GM15510 (cell line): ENCODE measurements around the gene DRG2.
A peak's percentile ranks its signal among the peaks of the same experiment; 100 is the strongest.

ENCODE experiments used
- POLR2A ChIP-seq: IDR thresholded peaks from 3 replicates; pipeline ENCODE4 v1.6.1; 2011; ENCODE audit warnings: borderline replicate concordance; ENCODE audit not compliant: insufficient read length; ENCODE audit errors: extremely low read depth

DRG2 gene

DNA sequence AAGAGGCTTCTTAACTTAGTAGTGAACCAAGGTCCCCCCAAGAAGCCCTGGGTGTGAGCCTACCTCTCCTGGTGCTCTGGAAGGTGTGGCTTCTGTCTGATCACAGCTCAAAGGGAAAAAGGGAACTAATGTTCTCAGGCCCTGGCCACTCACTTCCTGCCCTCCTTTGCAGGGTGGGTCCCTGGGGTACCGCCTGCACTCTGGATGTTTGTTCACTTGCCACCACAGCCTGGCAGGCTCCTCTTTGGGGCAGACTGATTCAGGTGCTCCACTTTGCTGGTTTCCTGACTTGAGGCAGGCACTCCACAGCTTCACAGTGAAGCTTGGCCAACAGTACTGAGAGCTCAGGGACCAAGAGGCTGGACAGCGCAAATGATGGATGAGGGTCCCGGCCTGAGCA lies 14.9 kb downstream of the DRG2 start:
- no peak for TF ChIP-seq POLR2A

DNA sequence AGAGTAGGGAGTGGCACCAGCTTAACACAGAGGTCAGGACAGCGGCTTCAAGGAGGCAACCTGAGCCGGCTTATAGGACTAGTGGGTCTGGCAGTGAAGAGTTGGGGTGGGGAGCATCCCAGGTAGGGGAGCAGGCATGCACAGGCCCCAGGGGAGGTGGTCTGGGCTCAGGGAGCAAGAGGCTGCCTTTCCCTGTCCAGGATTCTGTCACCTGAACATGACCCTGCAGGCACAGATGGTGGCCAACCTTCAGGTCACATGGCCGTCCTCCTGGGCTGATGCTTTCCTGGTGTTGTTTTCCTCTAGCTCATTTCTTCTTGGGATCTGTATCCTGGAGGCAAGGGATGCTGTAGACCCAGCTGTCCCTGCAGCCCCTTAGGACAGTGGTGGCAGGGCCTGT lies 17.3 kb downstream of the DRG2 start:
- no peak for TF ChIP-seq POLR2A

DNA sequence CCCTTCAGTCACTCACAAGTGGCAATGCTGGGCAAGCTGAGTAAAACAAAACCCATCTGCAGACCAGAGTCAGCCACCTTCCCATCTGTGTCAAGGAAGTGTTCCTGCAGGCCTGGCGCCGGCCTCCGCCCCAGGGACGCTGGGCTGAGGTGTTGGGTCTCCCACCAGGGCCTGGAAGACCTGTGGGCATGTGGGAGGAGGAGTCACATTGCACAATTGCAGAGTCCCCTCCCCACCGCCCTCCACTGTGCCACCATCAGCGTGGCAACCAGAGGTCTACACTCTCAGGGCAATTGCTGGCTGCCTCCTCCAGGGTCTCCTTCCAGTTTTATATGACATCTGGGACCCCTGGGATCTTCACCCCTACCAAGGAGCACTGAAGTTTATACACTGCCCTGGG lies 17.8 kb downstream of the DRG2 start:
- TF ChIP-seq POLR2A: no peak

DNA sequence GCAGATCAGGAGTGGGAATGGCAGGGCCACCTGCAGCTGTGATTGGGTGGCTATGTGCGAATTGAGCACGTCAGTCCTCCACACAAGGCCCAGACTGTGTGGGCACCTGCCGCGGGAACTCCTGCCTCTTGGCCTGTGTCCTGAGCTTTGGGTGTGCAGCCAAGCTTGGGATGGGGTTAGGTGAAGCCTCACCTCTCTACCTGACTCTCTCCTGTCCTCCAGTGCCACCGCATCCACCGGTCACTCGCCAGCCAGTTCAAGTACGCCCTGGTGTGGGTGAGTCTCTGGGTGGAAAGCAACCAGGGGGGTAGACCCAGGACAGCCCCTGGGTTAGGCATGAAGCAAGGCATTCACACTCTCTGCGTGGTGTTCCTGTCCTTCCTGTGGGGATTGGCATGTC lies 18.5 kb downstream of the DRG2 start:
- no peak for TF ChIP-seq POLR2A

DNA sequence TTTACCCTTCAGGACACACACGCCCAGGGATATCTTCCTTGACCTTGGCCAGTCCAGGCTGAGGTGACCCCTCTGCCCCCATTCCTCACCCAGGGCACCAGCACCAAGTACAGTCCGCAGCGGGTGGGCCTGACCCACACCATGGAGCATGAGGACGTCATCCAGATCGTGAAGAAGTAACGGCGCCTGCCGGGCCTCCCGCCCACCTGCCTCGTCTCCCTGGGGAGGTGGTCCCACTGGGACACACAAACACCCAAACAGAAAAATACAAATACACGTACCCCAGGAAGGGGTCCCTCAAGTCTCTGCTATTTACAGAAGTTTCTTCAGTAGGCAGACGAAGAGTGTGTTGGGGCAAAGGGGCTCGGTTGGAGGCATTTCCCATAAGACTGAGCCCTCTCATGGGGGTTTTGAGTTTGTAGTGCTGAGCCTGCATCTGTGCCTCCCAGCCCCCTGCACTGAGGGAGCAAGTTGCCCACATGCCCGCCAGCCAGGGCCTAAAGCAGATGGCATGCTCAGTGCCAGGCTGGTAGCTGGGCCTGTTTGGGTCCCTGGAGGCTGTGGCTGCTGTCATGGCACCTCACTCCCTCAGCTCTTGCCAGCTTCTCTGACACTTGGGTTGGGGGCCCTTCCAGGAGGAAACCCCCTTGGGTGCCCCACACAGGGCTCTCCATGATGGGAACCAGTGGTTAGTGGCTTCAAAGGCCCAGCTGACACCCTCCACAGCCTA lies 19.5 kb downstream of the DRG2 start:
- no peak for TF ChIP-seq POLR2A

DNA sequence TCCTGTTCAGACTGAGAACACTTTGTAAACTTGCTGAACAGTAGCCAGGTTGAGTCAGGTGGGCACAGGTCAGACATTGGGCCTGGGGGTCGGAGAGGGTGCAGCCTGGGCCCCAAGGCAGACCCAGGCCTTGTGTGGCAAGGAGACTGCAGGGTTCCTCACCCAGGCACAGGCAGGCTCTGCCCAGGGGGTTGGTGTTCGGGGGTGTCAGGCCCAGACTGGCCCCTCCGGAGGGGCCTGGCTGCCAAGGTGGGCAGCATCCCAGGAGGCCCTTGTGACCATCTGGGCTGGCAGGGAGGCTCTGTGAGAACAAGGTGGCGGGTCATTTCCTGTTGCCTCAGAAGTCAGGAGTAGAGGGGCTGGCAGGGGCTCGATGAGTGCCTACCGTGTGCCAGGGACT lies 20.2 kb downstream of the DRG2 start:
- TF ChIP-seq POLR2A: no peak

DNA sequence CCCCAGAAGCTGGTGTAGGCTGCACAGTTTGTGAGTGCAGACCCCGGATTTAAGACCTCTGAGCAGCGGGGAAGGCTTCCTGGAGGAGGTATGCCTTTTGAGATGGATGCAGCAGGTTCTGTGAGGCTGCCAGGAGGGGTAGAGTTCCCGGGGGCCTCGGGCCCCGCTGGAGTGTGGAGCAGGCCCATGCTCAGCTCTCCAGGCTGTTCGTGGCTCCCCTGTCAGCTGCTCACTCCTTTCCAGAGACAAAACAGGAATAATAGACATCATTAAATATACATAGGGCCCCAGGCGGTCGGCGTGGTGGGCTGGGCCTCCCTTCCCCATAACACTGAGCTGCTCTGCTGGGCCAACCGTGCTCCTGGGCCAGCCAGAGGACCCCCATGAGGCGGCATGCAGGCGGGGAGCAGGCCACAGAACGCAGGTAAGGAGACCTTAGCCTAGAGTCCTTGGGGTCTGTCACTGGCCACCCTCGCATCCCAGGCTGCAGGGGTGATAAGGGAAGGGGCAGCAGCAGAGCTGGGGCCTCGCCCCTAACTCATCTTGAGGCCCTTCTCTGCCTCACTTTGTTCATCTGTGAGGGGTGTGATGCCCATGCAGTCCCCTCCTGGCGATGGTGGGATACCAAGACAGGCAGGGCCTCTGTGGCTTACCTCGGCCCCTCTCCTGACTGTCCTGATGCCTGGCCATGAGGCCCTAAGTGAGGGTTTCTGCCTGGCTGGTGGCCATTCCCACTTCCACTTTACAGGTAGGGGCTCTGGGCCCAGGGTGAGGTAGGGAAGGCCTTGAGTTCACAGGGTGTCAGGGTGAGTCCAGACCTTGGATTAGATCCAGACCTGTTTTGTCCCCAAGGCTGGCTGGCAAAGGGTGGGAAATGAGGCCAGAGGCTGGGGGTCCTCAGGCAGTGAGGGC lies 20.9 kb downstream of the DRG2 start, which contains the start of gene MYO15A:
Gene MYO15A, plus strand, starts transcription at position 356 of the 912 bp plus-strand sequence. CDS start 10,045 bp downstream, outside the sequence.
- TF ChIP-seq POLR2A: peak; percentile 8

DNA sequence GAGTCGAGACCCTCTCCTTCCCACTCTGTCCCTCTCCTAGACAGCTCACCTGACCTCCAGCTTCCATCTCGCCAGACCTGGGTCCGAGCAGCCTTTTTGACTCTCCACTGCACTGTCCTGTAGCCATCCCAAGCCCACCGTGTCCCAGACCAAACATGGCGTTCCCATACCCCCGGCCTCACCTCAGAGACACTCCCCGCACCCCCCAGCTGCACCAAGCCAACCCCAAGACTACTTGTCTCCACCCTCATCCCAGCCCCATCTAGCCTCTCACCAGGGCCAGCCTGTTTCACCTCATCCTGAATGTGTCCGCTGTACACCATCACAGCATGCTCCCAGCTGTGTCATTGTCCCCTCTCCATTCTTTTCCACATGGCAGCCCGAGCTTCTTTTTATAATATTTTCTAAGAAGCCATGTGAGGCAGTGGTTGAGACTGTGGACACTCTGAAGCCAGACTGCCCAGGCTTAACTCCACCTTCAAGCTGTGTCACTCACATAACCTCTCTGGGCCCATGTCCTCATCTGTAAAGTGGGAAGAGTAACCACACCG lies 22.3 kb downstream of the DRG2 start:
- no peak for TF ChIP-seq POLR2A

DNA sequence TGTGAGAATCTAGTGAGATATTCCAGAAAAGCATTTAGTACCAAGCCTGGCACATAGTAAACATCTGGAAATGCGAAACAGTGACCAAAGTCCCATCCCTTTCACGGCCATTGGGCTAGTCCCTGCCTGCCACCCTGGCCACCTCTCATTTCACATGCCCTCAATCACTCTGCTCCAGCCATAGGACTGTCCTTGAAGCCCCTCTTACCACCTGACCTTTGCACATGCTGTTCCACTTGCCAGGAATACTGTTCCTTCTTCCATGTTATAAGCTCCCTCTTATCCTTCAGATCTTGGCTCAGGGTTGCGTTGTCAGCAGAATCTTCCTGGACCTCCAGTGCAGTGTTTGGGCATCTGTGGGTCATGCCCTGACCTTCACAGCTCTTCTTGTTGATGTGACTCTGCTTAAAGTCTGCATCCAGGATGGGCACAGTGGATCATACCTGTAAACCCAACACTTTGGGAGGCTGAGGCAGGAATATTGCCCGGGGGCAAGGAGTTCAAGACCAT lies 22.9 kb downstream of the DRG2 start:
- TF ChIP-seq POLR2A: no peak

DNA sequence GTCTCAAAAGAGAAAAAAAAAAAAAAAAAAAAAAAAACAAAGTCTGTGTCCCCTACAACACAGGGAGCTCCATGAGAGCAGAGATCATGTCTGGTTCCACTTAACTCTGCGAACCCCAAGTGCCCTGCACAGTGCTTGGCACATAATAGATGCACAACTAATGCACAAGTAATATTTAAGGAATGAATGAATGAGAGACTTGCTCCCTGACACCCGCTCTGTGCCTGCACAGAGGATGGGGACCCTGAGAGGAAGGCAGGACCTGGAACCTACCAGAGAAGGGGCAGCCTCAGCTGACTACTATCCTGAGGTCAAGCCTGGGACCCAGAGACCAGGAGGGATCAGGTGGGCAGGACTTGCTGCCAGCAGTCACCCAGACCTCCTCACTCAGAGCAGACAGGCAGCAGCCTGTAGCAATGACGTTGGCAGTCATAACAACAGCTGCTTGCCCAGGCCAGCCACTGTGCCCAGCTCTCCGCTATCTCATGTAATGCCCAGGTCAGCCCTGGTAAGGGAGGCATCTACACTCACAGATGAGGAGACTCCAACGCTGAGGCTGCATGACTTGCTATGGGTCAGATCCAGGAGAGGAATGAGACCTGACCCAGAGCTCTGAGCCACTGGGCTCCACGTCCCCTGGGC lies 23.7 kb downstream of the DRG2 start:
- TF ChIP-seq POLR2A: no peak

DNA sequence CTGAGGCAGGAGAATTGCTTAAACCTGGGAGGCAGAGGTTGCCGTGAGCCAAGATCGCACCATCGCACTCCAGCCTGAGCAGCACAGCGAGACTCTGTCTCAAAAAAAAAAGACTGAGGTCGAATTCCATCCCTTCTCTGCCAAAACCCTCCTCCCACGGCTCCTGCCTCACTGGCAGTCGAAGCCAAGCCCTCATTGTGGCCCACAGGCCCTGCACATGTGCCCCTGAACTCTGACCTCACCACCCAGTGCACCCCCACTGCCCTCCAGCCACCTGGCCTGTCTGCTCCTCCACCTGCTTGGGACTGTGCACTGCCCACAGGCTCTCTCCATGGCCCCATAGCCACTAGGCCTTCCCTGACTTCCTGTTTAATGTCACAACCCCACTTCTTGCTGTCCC lies 27.8 kb downstream of the DRG2 start:
- TF ChIP-seq POLR2A: no peak

DNA sequence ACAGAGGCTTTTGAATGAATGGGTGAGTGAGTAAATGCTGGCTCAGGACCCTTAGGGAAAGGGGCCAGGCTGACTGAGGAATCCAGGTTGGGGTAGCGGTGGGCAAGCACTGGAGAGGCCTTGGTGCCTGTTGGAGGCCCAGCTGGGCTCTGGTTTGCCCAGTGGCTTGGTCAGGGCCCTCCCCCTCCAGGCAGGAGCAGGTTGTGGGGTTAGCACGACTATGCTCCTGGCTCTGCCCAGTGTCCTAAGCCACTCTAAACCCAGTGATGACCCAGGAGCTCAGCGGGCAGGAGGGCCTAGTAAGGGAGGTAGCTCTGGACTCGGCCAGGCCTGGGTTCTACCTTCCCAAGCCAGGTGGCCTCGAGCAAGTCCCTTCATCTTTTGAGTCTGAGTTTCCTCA lies 28.3 kb downstream of the DRG2 start:
- no peak for TF ChIP-seq POLR2A

DNA sequence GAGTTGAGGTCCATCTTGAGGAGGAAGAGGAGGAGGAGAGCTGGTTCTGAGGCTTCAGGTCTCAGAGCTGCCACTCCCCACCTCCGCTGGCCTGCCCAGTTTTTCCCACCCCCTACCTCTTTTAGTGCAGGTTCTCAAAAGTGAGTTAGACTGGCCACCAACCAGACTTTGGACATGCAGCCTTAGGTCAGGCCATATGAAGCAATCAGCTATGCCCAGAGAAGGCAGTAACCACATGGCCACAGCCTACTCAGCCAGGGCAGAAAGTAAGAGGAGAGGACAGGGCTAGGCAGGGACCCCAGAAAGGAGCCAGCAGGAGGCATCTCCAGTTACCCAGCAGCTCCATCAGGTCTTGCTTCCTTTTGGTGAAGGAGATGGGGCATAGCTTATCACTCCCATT lies 29.8 kb downstream of the DRG2 start:
- TF ChIP-seq POLR2A: no peak
